Smooth muscle cell of the coronary artery (primary cell): ENCODE data around the gene TBC1D2. TPM values are rescaled to one million over a fixed set of nuclear protein-coding genes. Genes with fewer than 3 reads are reported as not detected.

ENCODE experiments used
- total RNA-seq: library from RNA; depleted of rRNA; stranded (reverse); fragments of >200 nt; gene quantifications from 2 replicates; pipeline ENCODE4 v1.2.3, GENCODE V29; 2014; ENCODE audit warnings: low replicate concordance

The TBC1D2 gene, protein sequence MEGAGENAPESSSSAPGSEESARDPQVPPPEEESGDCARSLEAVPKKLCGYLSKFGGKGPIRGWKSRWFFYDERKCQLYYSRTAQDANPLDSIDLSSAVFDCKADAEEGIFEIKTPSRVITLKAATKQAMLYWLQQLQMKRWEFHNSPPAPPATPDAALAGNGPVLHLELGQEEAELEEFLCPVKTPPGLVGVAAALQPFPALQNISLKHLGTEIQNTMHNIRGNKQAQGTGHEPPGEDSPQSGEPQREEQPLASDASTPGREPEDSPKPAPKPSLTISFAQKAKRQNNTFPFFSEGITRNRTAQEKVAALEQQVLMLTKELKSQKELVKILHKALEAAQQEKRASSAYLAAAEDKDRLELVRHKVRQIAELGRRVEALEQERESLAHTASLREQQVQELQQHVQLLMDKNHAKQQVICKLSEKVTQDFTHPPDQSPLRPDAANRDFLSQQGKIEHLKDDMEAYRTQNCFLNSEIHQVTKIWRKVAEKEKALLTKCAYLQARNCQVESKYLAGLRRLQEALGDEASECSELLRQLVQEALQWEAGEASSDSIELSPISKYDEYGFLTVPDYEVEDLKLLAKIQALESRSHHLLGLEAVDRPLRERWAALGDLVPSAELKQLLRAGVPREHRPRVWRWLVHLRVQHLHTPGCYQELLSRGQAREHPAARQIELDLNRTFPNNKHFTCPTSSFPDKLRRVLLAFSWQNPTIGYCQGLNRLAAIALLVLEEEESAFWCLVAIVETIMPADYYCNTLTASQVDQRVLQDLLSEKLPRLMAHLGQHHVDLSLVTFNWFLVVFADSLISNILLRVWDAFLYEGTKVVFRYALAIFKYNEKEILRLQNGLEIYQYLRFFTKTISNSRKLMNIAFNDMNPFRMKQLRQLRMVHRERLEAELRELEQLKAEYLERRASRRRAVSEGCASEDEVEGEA
- total RNA-seq = 6.1 and 8.2 TPM in 2 replicates

GRCh38 chr9:98255578-98256296, at the start of gene TBC1D2:
Gene TBC1D2 (minus strand): TSS chr9:98255649. CDS start chr9:98255541, 108 bp downstream.

DNA sequence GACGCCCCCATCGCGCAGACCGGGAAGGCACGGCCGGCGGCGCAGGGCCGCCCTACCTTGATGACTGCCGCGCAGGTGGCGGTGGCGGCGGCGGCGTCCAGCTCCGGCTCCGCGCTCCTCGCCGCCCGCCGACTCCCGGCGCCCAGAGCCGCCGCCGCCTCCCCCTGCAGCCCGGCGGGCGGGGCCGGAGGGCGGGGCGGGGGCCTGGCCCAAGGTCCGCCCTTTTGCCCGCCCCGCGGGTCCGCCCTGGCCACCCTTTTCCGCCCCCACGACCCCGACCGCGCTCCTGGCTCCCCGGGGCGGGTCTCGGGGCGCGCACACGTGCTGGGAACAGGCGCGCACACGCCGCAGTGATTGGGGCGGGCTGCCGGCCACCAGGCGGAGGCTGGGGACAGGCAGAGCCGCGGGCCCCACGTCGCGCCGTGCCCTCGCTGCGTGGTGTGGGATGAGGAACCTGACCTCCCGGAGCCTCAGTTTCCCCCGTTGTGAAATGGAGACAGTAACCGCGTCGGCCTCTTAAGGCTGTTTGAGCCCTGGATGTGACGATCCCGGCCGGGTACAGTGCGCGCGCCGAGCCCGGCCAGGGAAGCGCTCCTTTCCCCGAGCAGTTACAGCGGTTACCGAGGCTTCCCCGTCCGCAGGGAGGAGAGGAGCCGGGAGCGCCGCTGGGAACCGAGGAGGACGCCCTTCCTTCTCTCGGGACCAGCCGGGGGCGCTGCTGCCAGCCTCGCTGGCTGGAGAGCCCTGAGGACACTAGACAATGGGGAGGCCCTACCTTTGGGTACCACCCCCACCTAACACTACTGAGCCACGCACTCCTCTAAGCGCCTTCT, 62.7 kb downstream of the TBC1D2 start, which contains the start of gene CORO2A:
Gene CORO2A, minus strand, starts transcription at position 135 of the 833 bp plus-strand sequence. CDS start 34,977 bp downstream, outside the sequence.

Other genes starting within 250 kb of the TBC1D2 start
- 77.2 and 150 TPM in 2 replicates for gene NANS, start 198.9 kb downstream of the TBC1D2 start, total RNA-seq
- 0.47 and 1.7 TPM in 2 replicates for gene TRIM14, start 136.4 kb downstream of the TBC1D2 start, total RNA-seq
- gene CORO2A, start 63.0 kb downstream of the TBC1D2 start, total RNA-seq = 0.15 and 0.35 TPM in 2 replicates